SK-N-SH treated with all-trans-retinoic acid at 6 μM for 48 hours (cell line): ENCODE results near the gene PSPH.

Source experiments
- ATAC-seq: fragments of 200-7000 bp; cut with Tn5 transposase; 3 replicates; pipeline ENCODE4 v1.9.1; 2020; ENCODE audit warnings: mild to moderate bottlenecking, moderate library complexity
- ARNTL ChIP-seq: fragments of 450-650 bp; formaldehyde crosslinking; IDR thresholded peaks from 2 replicates; pipeline ENCODE4 v1.5.0; 2020; ENCODE audit warnings: low read depth, mild to moderate bottlenecking, moderate library complexity, borderline replicate concordance
- BACH2 ChIP-seq: fragments of 250-450 bp; sonication (Bioruptor Pico); IDR thresholded peaks from 2 replicates; pipeline ENCODE4 v1.9.0; 2021; ENCODE audit warnings: mild to moderate bottlenecking, borderline replicate concordance
- CSDC2 ChIP-seq: fragments of 250-450 bp; sonication (Bioruptor Pico); IDR thresholded peaks from 2 replicates; pipeline ENCODE4 v1.5.0; 2020; ENCODE audit warnings: mild to moderate bottlenecking, moderate library complexity
- ESRRG ChIP-seq: fragments of 250-450 bp; sonication (Bioruptor Pico); IDR thresholded peaks from 2 replicates; pipeline ENCODE4 v1.6.1; 2021; ENCODE audit warnings: mild to moderate bottlenecking
- GLIS3 ChIP-seq: fragments of 250-450 bp; sonication (Bioruptor Pico); IDR thresholded peaks from 2 replicates; pipeline ENCODE4 v1.5.0; 2020; ENCODE audit warnings: mild to moderate bottlenecking, moderate library complexity
- ISL1 ChIP-seq: fragments of 250-450 bp; sonication (Bioruptor Pico); IDR thresholded peaks from 2 replicates; pipeline ENCODE4 v2.1.2; 2022; ENCODE audit warnings: mild to moderate bottlenecking, moderate library complexity
- OSR1 ChIP-seq: fragments of 250-450 bp; sonication (Bioruptor Pico); IDR thresholded peaks from 2 replicates; pipeline ENCODE4 v1.8.0; 2022; ENCODE audit warnings: moderate library complexity, mild to moderate bottlenecking, inconsistent platforms
- RARB ChIP-seq: fragments of 250-450 bp; sonication (Bioruptor Pico); IDR thresholded peaks from 2 replicates; pipeline ENCODE4 v1.8.0; 2021; ENCODE audit warnings: mild to moderate bottlenecking, moderate library complexity
- SNAI2 ChIP-seq: fragments of 250-450 bp; sonication (Bioruptor Pico); IDR thresholded peaks from 2 replicates; pipeline ENCODE4 v1.5.0; 2020; ENCODE audit warnings: mild to moderate bottlenecking, moderate library complexity
- TCF4 ChIP-seq: fragments of 250-450 bp; sonication (Bioruptor Pico); IDR thresholded peaks from 2 replicates; pipeline ENCODE4 v1.8.0; 2021; ENCODE audit warnings: mild to moderate bottlenecking, moderate library complexity, borderline replicate concordance
- TOX ChIP-seq: fragments of 250-450 bp; sonication (Bioruptor Pico); IDR thresholded peaks from 2 replicates; pipeline ENCODE4 v1.8.0; 2021; ENCODE audit warnings: mild to moderate bottlenecking, moderate library complexity, borderline replicate concordance
- ZC3H10 ChIP-seq: fragments of 250-450 bp; sonication (Bioruptor Pico); IDR thresholded peaks from 2 replicates; pipeline ENCODE4 v1.5.1; 2021; ENCODE audit warnings: mild to moderate bottlenecking, moderate library complexity
- ZFP3 ChIP-seq: fragments of 250-450 bp; sonication (Bioruptor Pico); IDR thresholded peaks from 2 replicates; pipeline ENCODE4 v1.5.0; 2020; ENCODE audit warnings: mild to moderate bottlenecking, moderate library complexity
- ZFP30 ChIP-seq: fragments of 450-650 bp; formaldehyde crosslinking; IDR thresholded peaks from 2 replicates; pipeline ENCODE4 v1.5.0; 2022; ENCODE audit warnings: mild to moderate bottlenecking, moderate library complexity
- ZNF565 ChIP-seq: fragments of 450-650 bp; formaldehyde crosslinking; conservative IDR thresholded peaks from 2 replicates; pipeline ENCODE4 v1.5.0; 2020; ENCODE audit warnings: low read depth, mild to moderate bottlenecking, moderate library complexity
- ZNF70 ChIP-seq: fragments of 450-650 bp; formaldehyde crosslinking; IDR thresholded peaks from 2 replicates; pipeline ENCODE4 v1.5.0; 2020; ENCODE audit warnings: mild to moderate bottlenecking, moderate library complexity
- ZNF8 ChIP-seq: fragments of 450-650 bp; formaldehyde crosslinking; IDR thresholded peaks from 2 replicates; pipeline ENCODE4 v1.5.0; 2020; ENCODE audit warnings: mild to moderate bottlenecking, moderate library complexity
- TF ChIP-seq, protein P1 (sequence below): fragments of 250-450 bp; sonication (Bioruptor Pico); IDR thresholded peaks from 2 replicates; pipeline ENCODE4 v1.5.0; 2020; ENCODE audit warnings: mild to moderate bottlenecking, moderate library complexity
- TF ChIP-seq, protein P2 (sequence below): fragments of 250-450 bp; sonication (Bioruptor Pico); IDR thresholded peaks from 2 replicates; pipeline ENCODE4 v1.5.1; 2020; ENCODE audit warnings: low read depth, mild to moderate bottlenecking, moderate library complexity
- TF ChIP-seq, protein P3 (sequence below): fragments of 250-450 bp; sonication (Bioruptor Pico); IDR thresholded peaks from 2 replicates; pipeline ENCODE4 v1.5.1; 2021; ENCODE audit warnings: mild to moderate bottlenecking, moderate library complexity
- TF ChIP-seq, protein P4 (sequence below): fragments of 250-450 bp; sonication (Bioruptor Pico); IDR thresholded peaks from 2 replicates; pipeline ENCODE4 v1.8.0; 2020; ENCODE audit warnings: mild to moderate bottlenecking, moderate library complexity, borderline replicate concordance

Gene PSPH

DNA sequence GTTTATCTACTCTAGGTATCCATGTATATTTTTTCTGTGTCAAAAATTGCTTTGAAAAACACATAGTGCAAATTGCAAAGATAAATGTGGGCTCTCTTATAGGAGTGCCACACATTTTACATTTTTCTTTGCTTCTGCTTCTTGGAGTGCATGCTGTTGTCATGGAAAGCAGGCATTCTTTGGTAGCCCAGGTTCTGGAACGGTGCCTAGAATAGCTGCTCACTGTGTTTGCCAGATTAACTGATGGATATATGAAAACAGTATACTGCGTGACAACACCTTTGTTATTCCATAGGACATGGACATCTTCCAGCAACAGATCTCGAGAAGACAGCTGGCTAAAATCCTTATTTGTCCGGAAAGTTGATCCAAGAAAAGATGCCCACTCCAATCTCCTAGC is 73.4 kb downstream of the PSPH start:
- TF ChIP-seq, protein P1, sequence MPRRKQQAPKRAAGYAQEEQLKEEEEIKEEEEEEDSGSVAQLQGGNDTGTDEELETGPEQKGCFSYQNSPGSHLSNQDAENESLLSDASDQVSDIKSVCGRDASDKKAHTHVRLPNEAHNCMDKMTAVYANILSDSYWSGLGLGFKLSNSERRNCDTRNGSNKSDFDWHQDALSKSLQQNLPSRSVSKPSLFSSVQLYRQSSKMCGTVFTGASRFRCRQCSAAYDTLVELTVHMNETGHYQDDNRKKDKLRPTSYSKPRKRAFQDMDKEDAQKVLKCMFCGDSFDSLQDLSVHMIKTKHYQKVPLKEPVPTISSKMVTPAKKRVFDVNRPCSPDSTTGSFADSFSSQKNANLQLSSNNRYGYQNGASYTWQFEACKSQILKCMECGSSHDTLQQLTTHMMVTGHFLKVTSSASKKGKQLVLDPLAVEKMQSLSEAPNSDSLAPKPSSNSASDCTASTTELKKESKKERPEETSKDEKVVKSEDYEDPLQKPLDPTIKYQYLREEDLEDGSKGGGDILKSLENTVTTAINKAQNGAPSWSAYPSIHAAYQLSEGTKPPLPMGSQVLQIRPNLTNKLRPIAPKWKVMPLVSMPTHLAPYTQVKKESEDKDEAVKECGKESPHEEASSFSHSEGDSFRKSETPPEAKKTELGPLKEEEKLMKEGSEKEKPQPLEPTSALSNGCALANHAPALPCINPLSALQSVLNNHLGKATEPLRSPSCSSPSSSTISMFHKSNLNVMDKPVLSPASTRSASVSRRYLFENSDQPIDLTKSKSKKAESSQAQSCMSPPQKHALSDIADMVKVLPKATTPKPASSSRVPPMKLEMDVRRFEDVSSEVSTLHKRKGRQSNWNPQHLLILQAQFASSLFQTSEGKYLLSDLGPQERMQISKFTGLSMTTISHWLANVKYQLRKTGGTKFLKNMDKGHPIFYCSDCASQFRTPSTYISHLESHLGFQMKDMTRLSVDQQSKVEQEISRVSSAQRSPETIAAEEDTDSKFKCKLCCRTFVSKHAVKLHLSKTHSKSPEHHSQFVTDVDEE (CRISPR knock-in tag) = peak; percentile 51; the same call in 1 of the 2 replicates
- TF ChIP-seq ZC3H10 = no peak
- TF ChIP-seq, protein P2, sequence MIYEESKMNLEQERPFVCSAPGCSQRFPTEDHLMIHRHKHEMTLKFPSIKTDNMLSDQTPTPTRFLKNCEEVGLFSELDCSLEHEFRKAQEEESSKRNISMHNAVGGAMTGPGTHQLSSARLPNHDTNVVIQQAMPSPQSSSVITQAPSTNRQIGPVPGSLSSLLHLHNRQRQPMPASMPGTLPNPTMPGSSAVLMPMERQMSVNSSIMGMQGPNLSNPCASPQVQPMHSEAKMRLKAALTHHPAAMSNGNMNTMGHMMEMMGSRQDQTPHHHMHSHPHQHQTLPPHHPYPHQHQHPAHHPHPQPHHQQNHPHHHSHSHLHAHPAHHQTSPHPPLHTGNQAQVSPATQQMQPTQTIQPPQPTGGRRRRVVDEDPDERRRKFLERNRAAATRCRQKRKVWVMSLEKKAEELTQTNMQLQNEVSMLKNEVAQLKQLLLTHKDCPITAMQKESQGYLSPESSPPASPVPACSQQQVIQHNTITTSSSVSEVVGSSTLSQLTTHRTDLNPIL (CRISPR knock-in tag) = no peak
- no peak for TF ChIP-seq ESRRG
- TF ChIP-seq ISL1 (CRISPR knock-in tag) = peak; percentile 53; the same call in 1 of the 2 replicates
- peak; percentile 95 for ATAC-seq

DNA sequence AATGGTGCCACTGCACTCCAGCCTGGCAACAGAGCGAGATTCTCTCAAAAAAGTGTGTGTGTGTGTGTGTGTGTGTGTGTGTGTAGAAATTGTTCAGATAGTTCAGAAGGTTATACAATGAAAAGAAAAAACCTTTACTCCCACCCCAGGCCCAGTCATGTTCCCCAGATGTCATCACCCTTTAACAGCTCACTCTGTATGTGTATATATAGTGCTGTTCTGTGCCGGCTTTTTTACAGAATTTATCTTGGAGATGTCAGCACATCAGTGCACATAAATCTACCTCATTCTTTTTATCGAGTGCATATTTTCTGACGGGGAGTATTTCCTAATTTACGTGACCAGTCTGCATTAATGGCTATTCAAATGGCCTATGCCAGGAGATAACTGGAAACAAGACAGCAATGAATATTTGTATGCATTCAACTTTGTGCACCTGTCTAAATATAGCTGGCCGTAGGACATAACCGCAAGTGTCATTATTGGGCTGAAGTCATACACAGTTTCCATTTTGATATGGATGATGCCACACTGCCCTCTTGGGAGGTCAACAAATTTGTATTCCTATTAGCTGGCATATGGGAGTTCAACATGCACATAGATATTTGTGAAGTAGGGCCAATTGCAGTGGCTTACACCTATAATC is 75.1 kb downstream of the PSPH start:
- no peak for ATAC-seq
- TF ChIP-seq ZNF565 (CRISPR knock-in tag) (no peak), ZFP30 (CRISPR knock-in tag) (no peak), CSDC2 (CRISPR knock-in tag) (no peak), SNAI2 (CRISPR knock-in tag) (no peak), ISL1 (CRISPR knock-in tag) (no peak), RARB (no peak), ZNF70 (CRISPR knock-in tag) (no peak), TOX (CRISPR knock-in tag) (no peak), ESRRG (no peak), ARNTL (no peak), BACH2 (CRISPR knock-in tag) (no peak), GLIS3 (CRISPR knock-in tag) (no peak), ZNF8 (CRISPR knock-in tag) (no peak), OSR1 (CRISPR knock-in tag) (no peak)
- TF ChIP-seq, protein P3, sequence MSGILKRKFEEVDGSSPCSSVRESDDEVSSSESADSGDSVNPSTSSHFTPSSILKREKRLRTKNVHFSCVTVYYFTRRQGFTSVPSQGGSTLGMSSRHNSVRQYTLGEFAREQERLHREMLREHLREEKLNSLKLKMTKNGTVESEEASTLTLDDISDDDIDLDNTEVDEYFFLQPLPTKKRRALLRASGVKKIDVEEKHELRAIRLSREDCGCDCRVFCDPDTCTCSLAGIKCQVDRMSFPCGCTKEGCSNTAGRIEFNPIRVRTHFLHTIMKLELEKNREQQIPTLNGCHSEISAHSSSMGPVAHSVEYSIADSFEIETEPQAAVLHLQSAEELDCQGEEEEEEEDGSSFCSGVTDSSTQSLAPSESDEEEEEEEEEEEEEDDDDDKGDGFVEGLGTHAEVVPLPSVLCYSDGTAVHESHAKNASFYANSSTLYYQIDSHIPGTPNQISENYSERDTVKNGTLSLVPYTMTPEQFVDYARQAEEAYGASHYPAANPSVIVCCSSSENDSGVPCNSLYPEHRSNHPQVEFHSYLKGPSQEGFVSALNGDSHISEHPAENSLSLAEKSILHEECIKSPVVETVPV = no peak
- TF ChIP-seq, protein P2 (CRISPR knock-in tag) = no peak
- TF ChIP-seq, protein P4, sequence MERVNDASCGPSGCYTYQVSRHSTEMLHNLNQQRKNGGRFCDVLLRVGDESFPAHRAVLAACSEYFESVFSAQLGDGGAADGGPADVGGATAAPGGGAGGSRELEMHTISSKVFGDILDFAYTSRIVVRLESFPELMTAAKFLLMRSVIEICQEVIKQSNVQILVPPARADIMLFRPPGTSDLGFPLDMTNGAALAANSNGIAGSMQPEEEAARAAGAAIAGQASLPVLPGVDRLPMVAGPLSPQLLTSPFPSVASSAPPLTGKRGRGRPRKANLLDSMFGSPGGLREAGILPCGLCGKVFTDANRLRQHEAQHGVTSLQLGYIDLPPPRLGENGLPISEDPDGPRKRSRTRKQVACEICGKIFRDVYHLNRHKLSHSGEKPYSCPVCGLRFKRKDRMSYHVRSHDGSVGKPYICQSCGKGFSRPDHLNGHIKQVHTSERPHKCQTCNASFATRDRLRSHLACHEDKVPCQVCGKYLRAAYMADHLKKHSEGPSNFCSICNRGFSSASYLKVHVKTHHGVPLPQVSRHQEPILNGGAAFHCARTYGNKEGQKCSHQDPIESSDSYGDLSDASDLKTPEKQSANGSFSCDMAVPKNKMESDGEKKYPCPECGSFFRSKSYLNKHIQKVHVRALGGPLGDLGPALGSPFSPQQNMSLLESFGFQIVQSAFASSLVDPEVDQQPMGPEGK (CRISPR knock-in tag) = no peak

DNA sequence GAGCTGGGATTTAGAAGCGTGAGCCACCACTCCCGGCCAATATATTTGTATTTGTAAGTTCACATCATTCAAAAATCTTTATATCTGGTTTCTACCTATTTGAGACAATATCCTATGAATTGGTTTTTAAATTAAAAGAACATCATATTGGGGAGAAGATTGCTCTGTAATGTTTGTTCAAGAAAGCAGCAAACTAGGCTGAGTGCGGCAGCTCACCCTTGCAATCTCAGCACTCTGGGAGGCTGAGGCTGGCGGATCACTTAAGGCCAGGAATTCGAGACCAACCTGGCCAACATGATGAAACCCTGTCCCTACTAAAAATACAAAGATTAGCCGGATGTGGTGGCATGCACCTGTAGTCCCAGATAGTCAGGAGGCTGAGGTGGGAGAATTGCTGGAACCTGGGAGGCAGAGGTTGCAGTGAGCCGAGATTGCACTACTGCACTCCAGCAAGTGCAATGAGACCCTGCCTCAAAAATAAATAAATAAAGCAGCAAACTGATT is 77.4 kb downstream of the PSPH start:
- ATAC-seq = no peak
- TF ChIP-seq OSR1 (CRISPR knock-in tag) = no peak
- no peak for TF ChIP-seq ZFP3 (CRISPR knock-in tag)
- TF ChIP-seq, protein P3 = no peak
- TF ChIP-seq ZNF70 (CRISPR knock-in tag) = no peak
- no peak for TF ChIP-seq ESRRG
- no peak for TF ChIP-seq TCF4 (CRISPR knock-in tag)
- no peak for TF ChIP-seq ZNF565 (CRISPR knock-in tag)
- TF ChIP-seq, protein P2 (CRISPR knock-in tag) = no peak
- no peak for TF ChIP-seq ZNF8 (CRISPR knock-in tag)
- no peak for TF ChIP-seq ARNTL
- TF ChIP-seq, protein P1 (CRISPR knock-in tag) = no peak
- TF ChIP-seq, all 23 proteins: peak for 0
